K562 (cell line): ENCODE measurements around the gene CCDC116. TPM values are rescaled to one million over a fixed set of nuclear protein-coding genes. Genes with fewer than 3 reads are reported as not detected.

Source experiments
- AFF4 ChIP-seq: sonication (generic); formaldehyde crosslinking; IDR thresholded peaks from 2 replicates; pipeline ENCODE4 v1.8.0; 2023; ENCODE audit warnings: mild to moderate bottlenecking, missing genetic modification reagents
- BACH1 ChIP-seq: fragments of 200-800 bp; sonication (Bioruptor generic); IDR thresholded peaks from 2 replicates; pipeline ENCODE4 v1.6.1; 2016; ENCODE audit warnings: missing genetic modification characterization, missing compliant biosample characterization
- HMGXB4 ChIP-seq: sonication (generic); formaldehyde crosslinking; IDR thresholded peaks from 2 replicates; pipeline ENCODE4 v1.8.1; 2023; ENCODE audit warnings: mild to moderate bottlenecking, missing genetic modification reagents
- RREB1 ChIP-seq: fragments of 250-450 bp; sonication (Bioruptor Pico); IDR thresholded peaks from 2 replicates; pipeline ENCODE4 v1.4.0; 2020
- SNAPC5 ChIP-seq: fragments of 250-450 bp; sonication (Bioruptor Pico); IDR thresholded peaks from 2 replicates; pipeline ENCODE4 v1.8.0; 2021; ENCODE audit warnings: moderate library complexity, mild to moderate bottlenecking, inconsistent platforms
- TOE1 ChIP-seq, 2 experiments: fragments of 450-650 bp in 1 of 2; sonication (generic) in 1 of 2; formaldehyde crosslinking in 1 of 2; IDR thresholded peaks; 2 replicates each; pipeline versions ENCODE4 v1.7.1 to v1.8.0; 2016 to 2022; ENCODE audit warnings: borderline replicate concordance in 2 of 2, mild to moderate bottlenecking in 2 of 2, antibody characterized with exemption in 1 of 2, inconsistent platforms in 1 of 2, low read depth in 1 of 2, missing genetic modification reagents in 1 of 2, moderate library complexity in 1 of 2
- USF2 ChIP-seq: sonication (generic); formaldehyde crosslinking; IDR thresholded peaks from 2 replicates; pipeline ENCODE4 v1.5.0; 2020; ENCODE audit warnings: missing genetic modification reagents
- ZBTB1 ChIP-seq: sonication (generic); formaldehyde crosslinking; IDR thresholded peaks from 2 replicates; pipeline ENCODE4 v1.8.1; 2023; ENCODE audit warnings: missing genetic modification reagents, low read depth, mild to moderate bottlenecking, borderline replicate concordance
- ZFPM2 ChIP-seq: fragments of 250-450 bp; sonication (Bioruptor Pico); IDR thresholded peaks from 2 replicates; pipeline ENCODE4 v1.5.1; 2022; ENCODE audit warnings: mild to moderate bottlenecking
- ZNF212 ChIP-seq: fragments of 450-650 bp; formaldehyde crosslinking; IDR thresholded peaks from 2 replicates; pipeline ENCODE4 v1.4.0; 2020; ENCODE audit warnings: mild to moderate bottlenecking
- ZNF507 ChIP-seq: conservative IDR thresholded peaks from 2 replicates; pipeline ENCODE4 v1.6.1; 2017; ENCODE audit warnings: missing genetic modification characterization, missing compliant biosample characterization
- ZNF586 ChIP-seq: fragments of 450-650 bp; formaldehyde crosslinking; conservative IDR thresholded peaks from 2 replicates; pipeline ENCODE4 v1.4.0; 2020; ENCODE audit warnings: mild to moderate bottlenecking, moderate library complexity
- polyA plus RNA-seq, 8 experiments: library from polyadenylated mRNA; depleted of rRNA in 4 of 8; stranded (reverse) in 5 of 8; unstranded in 3 of 8; fragments of >200 nt; fragmentation: Nextera tagmentation in 2 of 8; fragmentation: Illumina TruSeq in 1 of 8; extraction: Ambion mirVana in 2 of 8; extraction: Trizol in 1 of 8; gene quantifications; 2 replicates each; pipeline versions ENCODE4 v1.2.1 to v1.2.3, GENCODE V29; 2011 to 2014; ENCODE audit warnings: inconsistent platforms in 1 of 8, missing spikeins in 1 of 8
- total RNA-seq, 7 experiments: library from RNA; depleted of rRNA in 6 of 7; stranded (reverse); fragments of >200 nt in 6 of 7; fragmentation: Illumina TruSeq in 2 of 7; extraction: Trizol in 2 of 7; gene quantifications; 2 replicates each; pipeline versions ENCODE4 v1.2.1 to v1.2.3, GENCODE V29; 2011 to 2021; ENCODE audit warnings: low replicate concordance in 1 of 7

Gene CCDC116
- total and polyA plus RNA-seq, 9 of the 15 experiments (the other 6 are each of a cell fraction or from before 2014, with no cell fraction given), result 1.6 to 11.3 (median 4.7) TPM

- TF ChIP-seq RREB1, result 0 out of 2 replicates have a peak, but pooled peaks have one; percentile 20
- peak; percentile 55; the same call in 1 of the 2 replicates for TF ChIP-seq AFF4 (CRISPR knock-in tag)
- no peak for TF ChIP-seq ZNF586 (CRISPR knock-in tag)
- TF ChIP-seq TOE1 (IDR thresholded peaks at IDR 0.05; ENCODE audit: borderline replicate concordance), result no peak
- peak; percentile 73; the same call in 1 of the 2 replicates for TF ChIP-seq TOE1 (CRISPR knock-in tag; IDR thresholded peaks at IDR 0.05; ENCODE audit: borderline replicate concordance, low read depth)
- peak; percentile 54 for TF ChIP-seq HMGXB4 (CRISPR knock-in tag)
- TF ChIP-seq USF2 (CRISPR knock-in tag), result peak; percentile 25; the same call in 1 of the 2 replicates
- peak; percentile 68; the same call in 1 of the 2 replicates for TF ChIP-seq ZBTB1
- TF ChIP-seq ZFPM2 (CRISPR knock-in tag), result peak; percentile 34; the same call in 1 of the 2 replicates
- no peak for TF ChIP-seq BACH1 (tag)
- TF ChIP-seq ZNF212, result no peak
- TF ChIP-seq SNAPC5 (CRISPR knock-in tag), result no peak
- TF ChIP-seq ZNF507 (tag), result no peak
Measured at GRCh38 chr22:21582801-21583740, 49.5 kb upstream of the CCDC116 start (continued).
